ENCODE results near the gene AOPEP. TPM values are rescaled to one million over a fixed set of nuclear protein-coding genes. Genes with fewer than 3 reads are reported as not detected.
A peak's percentile ranks its signal among the peaks of the same experiment; 100 is the strongest.

AOPEP gene
- total RNA-seq, 1 donor from 2014 or later, result 305 TPM

GRCh38 chr9:94999832-95000231 lies 273.3 kb downstream of the AOPEP start:
- no peak overlapping the region for H3K4me3 ChIP-seq
- intact Hi-C loops (cut with DNase I), result loop anchor here (10.0 kb wide), 2 partner anchors 55 to 135 kb away; no protein-coding TSS in a partner anchor
- H3K9me3 ChIP-seq, result no peaks in the 10 kb centered on the region
- H3K27ac ChIP-seq, result peak overlapping the region; percentile 100
- H3K36me3 ChIP-seq, result no peaks in the 10 kb centered on the region
- no peak for DNase-seq (ENCODE audit: extremely low spot score in 2 of 2)
- H3K4me1 ChIP-seq, result peaks cover 54% of the 10 kb centered on the region
- no peak for TF ChIP-seq CTCF (IDR thresholded peaks at IDR 0.05)
- H3K27me3 ChIP-seq, result no peaks in the 10 kb centered on the region

GRCh38 chr9:95000821-95001220 lies 274.3 kb downstream of the AOPEP start:
- H3K9me3 ChIP-seq, result no peaks in the 10 kb centered on the region
- TF ChIP-seq POLR2AphosphoS5 (IDR thresholded peaks at IDR 0.05; ENCODE audit: insufficient read depth in 1 of 2, low read depth in 1 of 2), result peak in 1 of 2 donors; percentile 60
- TF ChIP-seq CTCF (IDR thresholded peaks at IDR 0.05), result no peak
- intact Hi-C loops (cut with DNase I), result loop anchor here (10.0 kb wide), 2 partner anchors 54 to 136 kb away; no protein-coding TSS in a partner anchor
- H3K27ac ChIP-seq, result peak overlapping the region; percentile 100
- no peak for DNase-seq (ENCODE audit: extremely low spot score in 2 of 2)
- H3K4me1 ChIP-seq, result peaks cover 52% of the 10 kb centered on the region
- H3K36me3 ChIP-seq, result no peaks in the 10 kb centered on the region
- H3K4me3 ChIP-seq, result peak overlapping the region; percentile 32 to 45
- H3K27me3 ChIP-seq, result no peaks in the 10 kb centered on the region

- intact Hi-C loops (cut with DNase I), result loop anchor here (10.0 kb wide), 2 partner anchors 53 to 137 kb away; no protein-coding TSS in a partner anchor
- Histone ChIP-seq H3K27me3 (no peaks in the 10 kb centered on the region), H3K36me3 (no peaks in the 10 kb centered on the region), H3K4me3 (no peak overlapping the region), H3K4me1 (peaks cover 43% of the 10 kb centered on the region), H3K9me3 (no peaks in the 10 kb centered on the region), H3K27ac (peak overlapping the region; percentile 100)
- DNase-seq (ENCODE audit: extremely low spot score in 2 of 2), result no peak
- no peak for TF ChIP-seq POLR2A (IDR thresholded peaks at IDR 0.05)
- TF ChIP-seq CTCF (IDR thresholded peaks at IDR 0.05), result no peak
- TF ChIP-seq POLR2AphosphoS5 (IDR thresholded peaks at IDR 0.05; ENCODE audit: insufficient read depth in 1 of 2, low read depth in 1 of 2), result no peak
These were observed 275.2 kb downstream of the AOPEP start for GRCh38 chr9:95001720-95002119.

GRCh38 chr9:95003689-95004410 lies 277.4 kb downstream of the AOPEP start:
- no peaks in the 10 kb centered on the region for H3K9me3 ChIP-seq
- peaks cover 42% of the 10 kb centered on the region for H3K4me1 ChIP-seq
- H3K27ac ChIP-seq, result peak overlapping the region; percentile 100
- no peaks in the 10 kb centered on the region for H3K27me3 ChIP-seq
- H3K36me3 ChIP-seq, result peaks cover 0 to 7% of the 10 kb centered on the region in 2 donors
- intact Hi-C loops (cut with DNase I), result loop anchor here (10.0 kb wide), 2 partner anchors 51 to 139 kb away; no protein-coding TSS in a partner anchor
- peak in 1 of 3 experiments; percentile 16 for TF ChIP-seq CTCF (IDR thresholded peaks at IDR 0.05)
- peak in 1 of 2 donors; percentile 71 for TF ChIP-seq POLR2AphosphoS5 (IDR thresholded peaks at IDR 0.05; ENCODE audit: insufficient read depth in 1 of 2, low read depth in 1 of 2)
- no peak for TF ChIP-seq POLR2A (IDR thresholded peaks at IDR 0.05)
- DNase-seq (ENCODE audit: extremely low spot score in 2 of 2), result no peak
- peak overlapping the region; percentile 90 to 92 for H3K4me3 ChIP-seq
